Neural progenitor cell (in vitro differentiated cells): ENCODE measurements around the gene CDKN2B. TPM values are rescaled to one million over a fixed set of nuclear protein-coding genes. Genes with fewer than 3 reads are reported as not detected.

Source experiments
- DNase-seq: peaks from one replicate; pipeline ENCODE4 v3.0.0-alpha.2; 2016; ENCODE audit warnings: low spot score
- H2AFZ ChIP-seq: fragments of 200-600 bp; sonication (generic); replicated peaks from 2 replicates; pipeline ENCODE4 v1.6.1; 2016; ENCODE audit warnings: antibody characterized with exemption
- H3F3A ChIP-seq: fragments of 200-600 bp; sonication (generic); 2 replicates; pipeline ENCODE4 v1.6.1; 2016; ENCODE audit warnings: antibody characterized with exemption, low read depth
- H3K27ac ChIP-seq: fragments of 200-600 bp; sonication (generic); 2 replicates; pipeline ENCODE4 v1.5.1; 2016; ENCODE audit warnings: mild to moderate bottlenecking
- H3K27me3 ChIP-seq: fragments of 200-600 bp; sonication (generic); 2 replicates; pipeline ENCODE4 v1.6.1; 2016; ENCODE audit warnings: mild to moderate bottlenecking, moderate library complexity
- H3K36me3 ChIP-seq: fragments of 200-600 bp; sonication (generic); 2 replicates; pipeline ENCODE4 v1.5.1; 2016
- H3K4me1 ChIP-seq: fragments of 200-600 bp; sonication (generic); 2 replicates; pipeline ENCODE4 v1.6.1; 2016; ENCODE audit warnings: mixed run types
- H3K4me2 ChIP-seq: fragments of 200-600 bp; sonication (generic); 2 replicates; pipeline ENCODE4 v1.6.1; 2016
- H3K4me3 ChIP-seq: fragments of 200-600 bp; sonication (generic); 2 replicates; pipeline ENCODE4 v1.5.1; 2016
- H3K79me2 ChIP-seq: fragments of 200-600 bp; sonication (generic); 2 replicates; pipeline ENCODE4 v1.6.1; 2016; ENCODE audit warnings: low read depth
- H3K9ac ChIP-seq: fragments of 200-600 bp; sonication (generic); 2 replicates; pipeline ENCODE4 v1.6.1; 2016
- H3K9me3 ChIP-seq: fragments of 200-600 bp; sonication (generic); 2 replicates; pipeline ENCODE4 v1.5.1; 2016; ENCODE audit warnings: low read depth
- H4K20me1 ChIP-seq: fragments of 200-600 bp; sonication (generic); 2 replicates; pipeline ENCODE4 v1.6.1; 2016; ENCODE audit warnings: low read depth
- H3K27ac Mint-ChIP-seq: 3 replicates; pipeline ENCODE4 v1.8.0; 2021; ENCODE audit warnings: mixed read lengths
- H3K27me3 Mint-ChIP-seq: 2 replicates; pipeline ENCODE4 v1.8.0; 2022; ENCODE audit warnings: low read depth, mild to moderate bottlenecking, inconsistent platforms, moderate library complexity, mixed read lengths; ENCODE audit not compliant: insufficient read depth
- H3K36me3 Mint-ChIP-seq: 3 replicates; pipeline ENCODE4 v1.8.0; 2021; ENCODE audit warnings: mixed read lengths
- H3K4me1 Mint-ChIP-seq: 3 replicates; pipeline ENCODE4 v1.8.0; 2021; ENCODE audit warnings: mixed read lengths
- H3K4me3 Mint-ChIP-seq: 3 replicates; pipeline ENCODE4 v1.8.0; 2021; ENCODE audit warnings: mild to moderate bottlenecking, moderate library complexity, mixed read lengths
- H3K9me3 Mint-ChIP-seq: 3 replicates; pipeline ENCODE4 v1.8.0; 2020; ENCODE audit warnings: mixed read lengths
- EZH2 ChIP-seq: fragments of 200-600 bp; sonication (generic); IDR thresholded peaks from 2 replicates; pipeline ENCODE4 v1.6.1; 2017; ENCODE audit warnings: antibody characterized with exemption, mild to moderate bottlenecking, moderate library complexity
- EZH2phosphoT487 ChIP-seq: fragments of 200-600 bp; sonication (generic); IDR thresholded peaks from 2 replicates; pipeline ENCODE4 v1.6.1; 2017; ENCODE audit warnings: antibody characterized with exemption
- total RNA-seq: library from RNA; depleted of rRNA; stranded (reverse); fragments of >200 nt; gene quantifications from 2 replicates; pipeline ENCODE4 v1.2.3, GENCODE V29; 2015; ENCODE audit warnings: low replicate concordance
- TF ChIP-seq, protein P1 (sequence below): fragments of 200-600 bp; sonication (generic); IDR thresholded peaks from 2 replicates; pipeline ENCODE4 v1.5.1; 2017; ENCODE audit warnings: antibody characterized with exemption, mild to moderate bottlenecking

CDKN2B gene
- total RNA-seq, 1 donor from 2014 or later, result 0.07 TPM

GRCh38 chr9:22005702-22006606 is 3.2 kb downstream of the CDKN2B start:
- Histone ChIP-seq H4K20me1 (peaks cover 51% of the 10 kb centered on the region), H3K27me3 (peaks cover 94% of the 10 kb centered on the region)
- H3K27ac Mint-ChIP-seq, result no peak overlapping the region

DNA sequence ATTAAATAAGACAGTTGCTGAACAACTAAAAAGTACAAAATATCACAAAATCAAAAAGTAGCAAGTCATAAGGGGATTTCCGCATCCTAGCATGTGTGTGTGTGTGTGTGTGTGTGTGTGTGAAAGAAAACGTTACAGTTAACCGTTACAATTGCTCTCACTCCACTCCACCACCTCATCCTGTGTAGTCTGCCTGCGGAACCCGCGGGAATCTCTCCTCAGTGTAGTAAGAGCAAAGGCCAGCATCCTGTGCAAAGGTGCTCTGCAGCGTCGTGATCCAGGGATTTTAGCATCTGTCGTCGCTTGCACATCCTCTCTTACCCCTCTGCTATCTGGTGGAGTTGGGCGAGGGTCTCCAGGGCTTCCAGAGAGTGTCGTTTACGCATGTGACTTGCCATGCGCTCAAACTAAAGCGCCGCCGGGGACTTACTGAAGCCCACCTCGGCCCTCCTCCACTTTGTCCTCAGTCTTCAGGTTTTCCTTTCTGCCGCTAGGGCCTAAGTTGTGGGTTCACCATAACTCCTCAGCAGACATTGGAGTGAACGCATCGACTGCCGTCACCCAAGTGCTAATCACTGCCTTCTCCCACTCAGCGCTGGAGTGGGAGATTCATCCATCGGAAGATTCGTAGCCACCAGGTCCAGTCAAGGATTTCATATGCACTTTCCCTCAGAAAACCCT is 3.9 kb downstream of the CDKN2B start:
- H3K27ac Mint-ChIP-seq, result no peak overlapping the region
- Histone ChIP-seq H3K9me3 (no peaks in the 10 kb centered on the region), H3F3A (peaks cover 23% of the 10 kb centered on the region), H3K36me3 (no peaks in the 10 kb centered on the region), H3K27ac (no peak overlapping the region), H3K4me2 (peak overlapping the region; percentile 57), H3K4me1 (no peaks in the 10 kb centered on the region), H3K4me3 (no peak overlapping the region), H2AFZ (no peak overlapping the region), H3K27me3 (peaks cover 94% of the 10 kb centered on the region), H3K79me2 (no peaks in the 10 kb centered on the region), H3K9ac (no peak overlapping the region), H4K20me1 (peaks cover 45% of the 10 kb centered on the region)
- TF ChIP-seq, protein P1, sequence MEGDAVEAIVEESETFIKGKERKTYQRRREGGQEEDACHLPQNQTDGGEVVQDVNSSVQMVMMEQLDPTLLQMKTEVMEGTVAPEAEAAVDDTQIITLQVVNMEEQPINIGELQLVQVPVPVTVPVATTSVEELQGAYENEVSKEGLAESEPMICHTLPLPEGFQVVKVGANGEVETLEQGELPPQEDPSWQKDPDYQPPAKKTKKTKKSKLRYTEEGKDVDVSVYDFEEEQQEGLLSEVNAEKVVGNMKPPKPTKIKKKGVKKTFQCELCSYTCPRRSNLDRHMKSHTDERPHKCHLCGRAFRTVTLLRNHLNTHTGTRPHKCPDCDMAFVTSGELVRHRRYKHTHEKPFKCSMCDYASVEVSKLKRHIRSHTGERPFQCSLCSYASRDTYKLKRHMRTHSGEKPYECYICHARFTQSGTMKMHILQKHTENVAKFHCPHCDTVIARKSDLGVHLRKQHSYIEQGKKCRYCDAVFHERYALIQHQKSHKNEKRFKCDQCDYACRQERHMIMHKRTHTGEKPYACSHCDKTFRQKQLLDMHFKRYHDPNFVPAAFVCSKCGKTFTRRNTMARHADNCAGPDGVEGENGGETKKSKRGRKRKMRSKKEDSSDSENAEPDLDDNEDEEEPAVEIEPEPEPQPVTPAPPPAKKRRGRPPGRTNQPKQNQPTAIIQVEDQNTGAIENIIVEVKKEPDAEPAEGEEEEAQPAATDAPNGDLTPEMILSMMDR, result peak; percentile 36
- TF ChIP-seq EZH2 (no peak), EZH2phosphoT487 (peak; percentile 91)
- H3K4me1 Mint-ChIP-seq, result peaks cover 15% of the 10 kb centered on the region
- DNase-seq, result peak; percentile 72
- H3K4me3 Mint-ChIP-seq, result peak overlapping the region; percentile 56
- peaks cover 50% of the 10 kb centered on the region for H3K27me3 Mint-ChIP-seq
- no peaks in the 10 kb centered on the region for H3K9me3 Mint-ChIP-seq
- no peaks in the 10 kb centered on the region for H3K36me3 Mint-ChIP-seq

More at GRCh38 chr9:22005702-22006606, 3.2 kb downstream of the CDKN2B start:
- peak; percentile 52 for DNase-seq
- Histone ChIP-seq H3K4me2 (peak overlapping the region; percentile 57), H3K9ac (no peak overlapping the region), H3K79me2 (no peaks in the 10 kb centered on the region), H3K27ac (no peak overlapping the region), H3K9me3 (no peaks in the 10 kb centered on the region), H3K4me3 (no peak overlapping the region), H3F3A (peaks cover 23% of the 10 kb centered on the region), H3K36me3 (no peaks in the 10 kb centered on the region), H2AFZ (no peak overlapping the region), H3K4me1 (no peaks in the 10 kb centered on the region)
- H3K4me1 Mint-ChIP-seq, result peaks cover 15% of the 10 kb centered on the region
- no peaks in the 10 kb centered on the region for H3K9me3 Mint-ChIP-seq
- H3K36me3 Mint-ChIP-seq, result no peaks in the 10 kb centered on the region
- TF ChIP-seq EZH2, result peak; percentile 95
- TF ChIP-seq, protein P1, result no peak
- peak; percentile 82 for TF ChIP-seq EZH2phosphoT487
- H3K4me3 Mint-ChIP-seq, result peak overlapping the region; percentile 56
- peaks cover 44% of the 10 kb centered on the region for H3K27me3 Mint-ChIP-seq

GRCh38 chr9:22002038-22002437 is 7.1 kb downstream of the CDKN2B start:
- no peaks in the 10 kb centered on the region for H3K36me3 Mint-ChIP-seq
- H3K4me1 ChIP-seq, result no peaks in the 10 kb centered on the region
- peaks cover 9% of the 10 kb centered on the region for H3F3A ChIP-seq
- peaks cover 34% of the 10 kb centered on the region for H4K20me1 ChIP-seq
- H3K4me2 ChIP-seq, result no peak overlapping the region
- H3K9me3 Mint-ChIP-seq, result no peaks in the 10 kb centered on the region
- H2AFZ ChIP-seq, result no peak overlapping the region
- no peaks in the 10 kb centered on the region for H3K36me3 ChIP-seq
- H3K27ac ChIP-seq, result no peak overlapping the region
- no peak overlapping the region for H3K27ac Mint-ChIP-seq
- no peak overlapping the region for H3K4me3 ChIP-seq
- TF ChIP-seq EZH2 (no peak), EZH2phosphoT487 (no peak)
- TF ChIP-seq, protein P1, result no peak
- H3K4me1 Mint-ChIP-seq, result peaks cover 7% of the 10 kb centered on the region
- H3K79me2 ChIP-seq, result no peaks in the 10 kb centered on the region
- DNase-seq, result no peak
- H3K9me3 ChIP-seq, result no peaks in the 10 kb centered on the region
- peaks cover 59% of the 10 kb centered on the region for H3K27me3 Mint-ChIP-seq
- no peak overlapping the region for H3K4me3 Mint-ChIP-seq
- peaks cover 100% of the 10 kb centered on the region for H3K27me3 ChIP-seq
- H3K9ac ChIP-seq, result no peak overlapping the region
